ENCODE results near the gene MACROD1. TPM values are rescaled to one million over a fixed set of nuclear protein-coding genes. Genes with fewer than 3 reads are reported as not detected.

The MACROD1 gene
- total and polyA plus RNA-seq, 2 of the 13 experiments (the other 11 are each of a cell fraction or from before 2014, with no cell fraction given) = 23.1 to 34.5 TPM

DNA sequence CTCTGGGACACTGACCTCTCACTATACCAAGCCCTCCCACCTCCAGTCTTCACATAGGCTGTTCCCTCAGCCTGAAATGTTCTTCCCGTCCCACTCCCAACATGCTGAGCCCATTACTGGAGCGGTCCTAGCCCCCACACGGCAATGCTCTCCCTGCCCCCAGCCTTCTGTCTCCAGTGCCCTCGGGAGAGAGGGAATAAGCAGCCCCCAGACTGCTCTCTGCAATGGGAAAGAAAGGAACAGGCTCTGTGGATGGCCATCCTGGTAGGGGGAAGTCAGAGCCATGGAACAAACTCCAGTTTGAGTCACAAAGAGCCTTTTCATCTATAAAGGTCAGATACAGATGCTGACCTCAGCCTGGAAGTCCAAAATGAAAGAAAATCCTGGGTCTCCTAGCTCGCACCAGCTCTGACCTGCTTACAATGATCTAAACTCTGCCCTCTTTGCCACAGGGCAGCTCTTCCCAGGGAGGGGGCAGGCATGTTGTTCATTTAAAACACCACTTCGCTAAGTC lies 67.5 kb downstream of the MACROD1 start (continued):
- TF ChIP-seq, protein P1, sequence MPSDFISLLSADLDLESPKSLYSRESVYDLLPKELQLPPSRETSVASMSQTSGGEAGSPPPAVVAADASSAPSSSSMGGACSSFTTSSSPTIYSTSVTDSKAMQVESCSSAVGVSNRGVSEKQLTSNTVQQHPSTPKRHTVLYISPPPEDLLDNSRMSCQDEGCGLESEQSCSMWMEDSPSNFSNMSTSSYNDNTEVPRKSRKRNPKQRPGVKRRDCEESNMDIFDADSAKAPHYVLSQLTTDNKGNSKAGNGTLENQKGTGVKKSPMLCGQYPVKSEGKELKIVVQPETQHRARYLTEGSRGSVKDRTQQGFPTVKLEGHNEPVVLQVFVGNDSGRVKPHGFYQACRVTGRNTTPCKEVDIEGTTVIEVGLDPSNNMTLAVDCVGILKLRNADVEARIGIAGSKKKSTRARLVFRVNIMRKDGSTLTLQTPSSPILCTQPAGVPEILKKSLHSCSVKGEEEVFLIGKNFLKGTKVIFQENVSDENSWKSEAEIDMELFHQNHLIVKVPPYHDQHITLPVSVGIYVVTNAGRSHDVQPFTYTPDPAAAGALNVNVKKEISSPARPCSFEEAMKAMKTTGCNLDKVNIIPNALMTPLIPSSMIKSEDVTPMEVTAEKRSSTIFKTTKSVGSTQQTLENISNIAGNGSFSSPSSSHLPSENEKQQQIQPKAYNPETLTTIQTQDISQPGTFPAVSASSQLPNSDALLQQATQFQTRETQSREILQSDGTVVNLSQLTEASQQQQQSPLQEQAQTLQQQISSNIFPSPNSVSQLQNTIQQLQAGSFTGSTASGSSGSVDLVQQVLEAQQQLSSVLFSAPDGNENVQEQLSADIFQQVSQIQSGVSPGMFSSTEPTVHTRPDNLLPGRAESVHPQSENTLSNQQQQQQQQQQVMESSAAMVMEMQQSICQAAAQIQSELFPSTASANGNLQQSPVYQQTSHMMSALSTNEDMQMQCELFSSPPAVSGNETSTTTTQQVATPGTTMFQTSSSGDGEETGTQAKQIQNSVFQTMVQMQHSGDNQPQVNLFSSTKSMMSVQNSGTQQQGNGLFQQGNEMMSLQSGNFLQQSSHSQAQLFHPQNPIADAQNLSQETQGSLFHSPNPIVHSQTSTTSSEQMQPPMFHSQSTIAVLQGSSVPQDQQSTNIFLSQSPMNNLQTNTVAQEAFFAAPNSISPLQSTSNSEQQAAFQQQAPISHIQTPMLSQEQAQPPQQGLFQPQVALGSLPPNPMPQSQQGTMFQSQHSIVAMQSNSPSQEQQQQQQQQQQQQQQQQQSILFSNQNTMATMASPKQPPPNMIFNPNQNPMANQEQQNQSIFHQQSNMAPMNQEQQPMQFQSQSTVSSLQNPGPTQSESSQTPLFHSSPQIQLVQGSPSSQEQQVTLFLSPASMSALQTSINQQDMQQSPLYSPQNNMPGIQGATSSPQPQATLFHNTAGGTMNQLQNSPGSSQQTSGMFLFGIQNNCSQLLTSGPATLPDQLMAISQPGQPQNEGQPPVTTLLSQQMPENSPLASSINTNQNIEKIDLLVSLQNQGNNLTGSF (CRISPR knock-in tag; IDR thresholded peaks at IDR 0.05) = no peak
- TF ChIP-seq, protein P2, sequence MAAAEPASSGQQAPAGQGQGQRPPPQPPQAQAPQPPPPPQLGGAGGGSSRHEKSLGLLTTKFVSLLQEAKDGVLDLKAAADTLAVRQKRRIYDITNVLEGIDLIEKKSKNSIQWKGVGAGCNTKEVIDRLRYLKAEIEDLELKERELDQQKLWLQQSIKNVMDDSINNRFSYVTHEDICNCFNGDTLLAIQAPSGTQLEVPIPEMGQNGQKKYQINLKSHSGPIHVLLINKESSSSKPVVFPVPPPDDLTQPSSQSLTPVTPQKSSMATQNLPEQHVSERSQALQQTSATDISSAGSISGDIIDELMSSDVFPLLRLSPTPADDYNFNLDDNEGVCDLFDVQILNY (CRISPR knock-in tag; conservative IDR thresholded peaks at IDR 0.05) = no peak
- no peak for TF ChIP-seq ZNF781 (CRISPR knock-in tag; IDR thresholded peaks at IDR 0.05; ENCODE audit: borderline replicate concordance, not compliant biosample characterization)
- TF ChIP-seq, protein P3, sequence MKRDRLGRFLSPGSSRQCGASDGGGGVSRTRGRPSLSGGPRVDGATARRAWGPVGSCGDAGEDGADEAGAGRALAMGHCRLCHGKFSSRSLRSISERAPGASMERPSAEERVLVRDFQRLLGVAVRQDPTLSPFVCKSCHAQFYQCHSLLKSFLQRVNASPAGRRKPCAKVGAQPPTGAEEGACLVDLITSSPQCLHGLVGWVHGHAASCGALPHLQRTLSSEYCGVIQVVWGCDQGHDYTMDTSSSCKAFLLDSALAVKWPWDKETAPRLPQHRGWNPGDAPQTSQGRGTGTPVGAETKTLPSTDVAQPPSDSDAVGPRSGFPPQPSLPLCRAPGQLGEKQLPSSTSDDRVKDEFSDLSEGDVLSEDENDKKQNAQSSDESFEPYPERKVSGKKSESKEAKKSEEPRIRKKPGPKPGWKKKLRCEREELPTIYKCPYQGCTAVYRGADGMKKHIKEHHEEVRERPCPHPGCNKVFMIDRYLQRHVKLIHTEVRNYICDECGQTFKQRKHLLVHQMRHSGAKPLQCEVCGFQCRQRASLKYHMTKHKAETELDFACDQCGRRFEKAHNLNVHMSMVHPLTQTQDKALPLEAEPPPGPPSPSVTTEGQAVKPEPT (CRISPR knock-in tag; IDR thresholded peaks at IDR 0.05; ENCODE audit: low read depth) = no peak
- no peak for TF ChIP-seq MYNN (CRISPR knock-in tag; IDR thresholded peaks at IDR 0.05; ENCODE audit: low read depth)
- TF ChIP-seq, protein P4, sequence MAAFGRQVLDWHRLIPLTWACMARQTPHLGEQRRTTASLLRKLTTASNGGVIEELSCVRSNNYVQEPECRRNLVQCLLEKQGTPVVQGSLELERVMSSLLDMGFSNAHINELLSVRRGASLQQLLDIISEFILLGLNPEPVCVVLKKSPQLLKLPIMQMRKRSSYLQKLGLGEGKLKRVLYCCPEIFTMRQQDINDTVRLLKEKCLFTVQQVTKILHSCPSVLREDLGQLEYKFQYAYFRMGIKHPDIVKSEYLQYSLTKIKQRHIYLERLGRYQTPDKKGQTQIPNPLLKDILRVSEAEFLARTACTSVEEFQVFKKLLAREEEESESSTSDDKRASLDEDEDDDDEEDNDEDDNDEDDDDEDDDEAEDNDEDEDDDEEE (CRISPR knock-in tag; IDR thresholded peaks at IDR 0.05) = no peak
- TF ChIP-seq, protein P5, sequence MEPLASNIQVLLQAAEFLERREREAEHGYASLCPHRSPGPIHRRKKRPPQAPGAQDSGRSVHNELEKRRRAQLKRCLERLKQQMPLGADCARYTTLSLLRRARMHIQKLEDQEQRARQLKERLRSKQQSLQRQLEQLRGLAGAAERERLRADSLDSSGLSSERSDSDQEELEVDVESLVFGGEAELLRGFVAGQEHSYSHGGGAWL (CRISPR knock-in tag; IDR thresholded peaks at IDR 0.05) = no peak
- TF ChIP-seq, protein P6, sequence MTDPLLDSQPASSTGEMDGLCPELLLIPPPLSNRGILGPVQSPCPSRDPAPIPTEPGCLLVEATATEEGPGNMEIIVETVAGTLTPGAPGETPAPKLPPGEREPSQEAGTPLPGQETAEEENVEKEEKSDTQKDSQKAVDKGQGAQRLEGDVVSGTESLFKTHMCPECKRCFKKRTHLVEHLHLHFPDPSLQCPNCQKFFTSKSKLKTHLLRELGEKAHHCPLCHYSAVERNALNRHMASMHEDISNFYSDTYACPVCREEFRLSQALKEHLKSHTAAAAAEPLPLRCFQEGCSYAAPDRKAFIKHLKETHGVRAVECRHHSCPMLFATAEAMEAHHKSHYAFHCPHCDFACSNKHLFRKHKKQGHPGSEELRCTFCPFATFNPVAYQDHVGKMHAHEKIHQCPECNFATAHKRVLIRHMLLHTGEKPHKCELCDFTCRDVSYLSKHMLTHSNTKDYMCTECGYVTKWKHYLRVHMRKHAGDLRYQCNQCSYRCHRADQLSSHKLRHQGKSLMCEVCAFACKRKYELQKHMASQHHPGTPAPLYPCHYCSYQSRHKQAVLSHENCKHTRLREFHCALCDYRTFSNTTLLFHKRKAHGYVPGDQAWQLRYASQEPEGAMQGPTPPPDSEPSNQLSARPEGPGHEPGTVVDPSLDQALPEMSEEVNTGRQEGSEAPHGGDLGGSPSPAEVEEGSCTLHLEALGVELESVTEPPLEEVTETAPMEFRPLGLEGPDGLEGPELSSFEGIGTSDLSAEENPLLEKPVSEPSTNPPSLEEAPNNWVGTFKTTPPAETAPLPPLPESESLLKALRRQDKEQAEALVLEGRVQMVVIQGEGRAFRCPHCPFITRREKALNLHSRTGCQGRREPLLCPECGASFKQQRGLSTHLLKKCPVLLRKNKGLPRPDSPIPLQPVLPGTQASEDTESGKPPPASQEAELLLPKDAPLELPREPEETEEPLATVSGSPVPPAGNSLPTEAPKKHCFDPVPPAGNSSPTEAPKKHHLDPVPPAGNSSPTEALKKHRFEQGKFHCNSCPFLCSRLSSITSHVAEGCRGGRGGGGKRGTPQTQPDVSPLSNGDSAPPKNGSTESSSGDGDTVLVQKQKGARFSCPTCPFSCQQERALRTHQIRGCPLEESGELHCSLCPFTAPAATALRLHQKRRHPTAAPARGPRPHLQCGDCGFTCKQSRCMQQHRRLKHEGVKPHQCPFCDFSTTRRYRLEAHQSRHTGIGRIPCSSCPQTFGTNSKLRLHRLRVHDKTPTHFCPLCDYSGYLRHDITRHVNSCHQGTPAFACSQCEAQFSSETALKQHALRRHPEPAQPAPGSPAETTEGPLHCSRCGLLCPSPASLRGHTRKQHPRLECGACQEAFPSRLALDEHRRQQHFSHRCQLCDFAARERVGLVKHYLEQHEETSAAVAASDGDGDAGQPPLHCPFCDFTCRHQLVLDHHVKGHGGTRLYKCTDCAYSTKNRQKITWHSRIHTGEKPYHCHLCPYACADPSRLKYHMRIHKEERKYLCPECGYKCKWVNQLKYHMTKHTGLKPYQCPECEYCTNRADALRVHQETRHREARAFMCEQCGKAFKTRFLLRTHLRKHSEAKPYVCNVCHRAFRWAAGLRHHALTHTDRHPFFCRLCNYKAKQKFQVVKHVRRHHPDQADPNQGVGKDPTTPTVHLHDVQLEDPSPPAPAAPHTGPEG (CRISPR knock-in tag; IDR thresholded peaks at IDR 0.05) = no peak
- no peak for TF ChIP-seq ZNF501 (CRISPR knock-in tag; IDR thresholded peaks at IDR 0.05)
- TF ChIP-seq ZBTB20 (CRISPR knock-in tag; IDR thresholded peaks at IDR 0.05; ENCODE audit: borderline replicate concordance, low read depth) = no peak
- no peak; the same call in 1 of the 2 replicates for TF ChIP-seq ZSCAN31 (CRISPR knock-in tag; IDR thresholded peaks at IDR 0.05; ENCODE audit: low read depth)
- TF ChIP-seq MTF2 (CRISPR knock-in tag; IDR thresholded peaks at IDR 0.05; ENCODE audit: borderline replicate concordance) = no peak
- no peak for TF ChIP-seq ZNF556 (CRISPR knock-in tag; IDR thresholded peaks at IDR 0.05; ENCODE audit: borderline replicate concordance)

Data from HepG2 (cell line).